Psoas muscle (tissue), 8 donors: ENCODE data around the gene RRP7A. TPM values are rescaled to one million over a fixed set of nuclear protein-coding genes. Genes with fewer than 3 reads are reported as not detected.
"Not testable (repeated sequence)": the region's sequence is repeated elsewhere in the genome, so short reads cannot be mapped to it uniquely, and the experiment has no call there.

Experiments
- ATAC-seq, 4 donors: fragments of 200-7000 bp; cut with Tn5 transposase; one replicate each; pipeline ENCODE4 v1.9.1; 2020; ENCODE audit warnings: moderate library complexity in 3 of 4, mild to moderate bottlenecking in 2 of 4
- DNase-seq, 2 donors: peaks; one replicate each; pipeline ENCODE4 v3.0.0-alpha.2; 2020
- H3K27ac ChIP-seq: fragments of 200-600 bp; one replicate; pipeline ENCODE4 v1.8.0; 2022
- H3K27me3 ChIP-seq, 3 donors: fragments of 200-600 bp in 1 of 3; one replicate each; pipeline versions ENCODE4 v1.6.1 to v1.8.0; 2013 to 2022; ENCODE audit warnings: low read length in 2 of 3, mild to moderate bottlenecking in 2 of 3, moderate library complexity in 1 of 3; ENCODE audit not compliant: insufficient read depth in 3 of 3
- H3K36me3 ChIP-seq, 2 donors: fragments of 200-600 bp in 1 of 2; one replicate each; pipeline versions ENCODE4 v1.6.1 to v1.8.0; 2013 to 2022; ENCODE audit warnings: low read depth in 1 of 2, mild to moderate bottlenecking in 1 of 2, moderate library complexity in 1 of 2; ENCODE audit not compliant: insufficient read depth in 1 of 2
- H3K4me1 ChIP-seq: fragments of 200-600 bp; one replicate; pipeline ENCODE4 v1.8.0; 2022
- H3K4me3 ChIP-seq: fragments of 200-600 bp; one replicate; pipeline ENCODE4 v1.8.0; 2022; ENCODE audit warnings: mild to moderate bottlenecking
- H3K9me3 ChIP-seq: fragments of 200-600 bp; one replicate; pipeline ENCODE4 v1.8.0; 2022
- WGBS, 3 donors: extraction: QIAGEN DNeasy Blood & Tissue Kit; methylation state at CpG; one replicate each; pipeline versions ENCODE4 v1.1.6 to v1.1.7; 2013; 5-methylcytosine and 5-hydroxymethylcytosine counted together
- intact Hi-C, 2 donors: fragments of 100-400 bp; cut with DNase I; formaldehyde crosslinking; loops; one replicate each; pipeline versions ENCODE4 v1.11.0 to v1.14.2; 2022
- polyA plus RNA-seq, 3 donors: library from polyadenylated mRNA; stranded (reverse); fragments of 200-250 nt; gene quantifications; one replicate each; pipeline ENCODE4 v1.2.3, GENCODE V29; 2013
- total RNA-seq, 4 donors: library from RNA; stranded (reverse); fragmentation: NEBNext Ultra II Directional in 2 of 4; extraction: Animal tissue kit (Norgen Biotek cat#: 25700) in 2 of 4; gene quantifications; one replicate each; pipeline versions ENCODE4 v1.2.1 to v1.2.4, GENCODE V29; 2021 to 2023
- TF ChIP-seq, protein P1 (sequence below): fragments of 200-600 bp; IDR thresholded peaks from one replicate; pipeline ENCODE4 v1.8.0; 2022; ENCODE audit warnings: antibody characterized with exemption
- donor health status: healthy with polysubstance abuse.
- donor health status: DM: no; HTN: no; CAD: no; lungs with moderate emphysema.
- donor health status: Bipolar disorder and iron deficiency.
- donor health status: healthy.
- donor health status: DM: yes; HTN: yes; CAD: no.
- donor health status: DM: no; HTN: no; CAD: no.
- donor health status: DM: no; HTN: no; CAD: no.
- donor health status: DM: yes; HTN: yes; CAD: no.

The RRP7A gene
- total and polyA plus RNA-seq, 7 donors: 5.7 to 34.8 (median 32.2) TPM

DNA sequence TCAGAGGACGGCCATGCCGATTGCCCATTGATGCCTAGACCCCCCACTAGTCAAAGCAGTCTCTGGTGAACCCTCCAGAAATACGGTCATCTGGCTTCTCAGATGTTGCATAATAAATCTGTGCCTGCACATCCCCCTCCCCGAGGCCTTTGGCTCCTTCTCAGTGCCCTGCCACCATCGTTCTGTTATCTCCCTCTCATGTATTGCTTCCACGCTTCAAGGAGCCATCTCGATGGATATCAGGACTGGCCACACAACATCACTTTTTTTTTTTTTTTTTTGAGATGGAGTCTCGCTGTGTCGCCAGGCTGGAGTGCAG, 1.6 kb upstream of the RRP7A start:
- ATAC-seq: no peak
- Histone ChIP-seq H3K4me3 (no peak overlapping the region), H3K36me3 (peaks cover 6 to 14% of the 10 kb centered on the region in 2 donors), H3K9me3 (no peaks in the 10 kb centered on the region), H3K27me3 (no peaks in the 10 kb centered on the region), H3K27ac (no peak overlapping the region), H3K4me1 (no peaks in the 10 kb centered on the region)
- TF ChIP-seq, protein P1, sequence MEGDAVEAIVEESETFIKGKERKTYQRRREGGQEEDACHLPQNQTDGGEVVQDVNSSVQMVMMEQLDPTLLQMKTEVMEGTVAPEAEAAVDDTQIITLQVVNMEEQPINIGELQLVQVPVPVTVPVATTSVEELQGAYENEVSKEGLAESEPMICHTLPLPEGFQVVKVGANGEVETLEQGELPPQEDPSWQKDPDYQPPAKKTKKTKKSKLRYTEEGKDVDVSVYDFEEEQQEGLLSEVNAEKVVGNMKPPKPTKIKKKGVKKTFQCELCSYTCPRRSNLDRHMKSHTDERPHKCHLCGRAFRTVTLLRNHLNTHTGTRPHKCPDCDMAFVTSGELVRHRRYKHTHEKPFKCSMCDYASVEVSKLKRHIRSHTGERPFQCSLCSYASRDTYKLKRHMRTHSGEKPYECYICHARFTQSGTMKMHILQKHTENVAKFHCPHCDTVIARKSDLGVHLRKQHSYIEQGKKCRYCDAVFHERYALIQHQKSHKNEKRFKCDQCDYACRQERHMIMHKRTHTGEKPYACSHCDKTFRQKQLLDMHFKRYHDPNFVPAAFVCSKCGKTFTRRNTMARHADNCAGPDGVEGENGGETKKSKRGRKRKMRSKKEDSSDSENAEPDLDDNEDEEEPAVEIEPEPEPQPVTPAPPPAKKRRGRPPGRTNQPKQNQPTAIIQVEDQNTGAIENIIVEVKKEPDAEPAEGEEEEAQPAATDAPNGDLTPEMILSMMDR: no peak
- intact Hi-C loops: no loop called here
- DNase-seq: no peak
- WGBS, 3 donors: 91 to 95% (median 92%) methylated on average over 8 to 9 of the region's 9 CpGs

DNA sequence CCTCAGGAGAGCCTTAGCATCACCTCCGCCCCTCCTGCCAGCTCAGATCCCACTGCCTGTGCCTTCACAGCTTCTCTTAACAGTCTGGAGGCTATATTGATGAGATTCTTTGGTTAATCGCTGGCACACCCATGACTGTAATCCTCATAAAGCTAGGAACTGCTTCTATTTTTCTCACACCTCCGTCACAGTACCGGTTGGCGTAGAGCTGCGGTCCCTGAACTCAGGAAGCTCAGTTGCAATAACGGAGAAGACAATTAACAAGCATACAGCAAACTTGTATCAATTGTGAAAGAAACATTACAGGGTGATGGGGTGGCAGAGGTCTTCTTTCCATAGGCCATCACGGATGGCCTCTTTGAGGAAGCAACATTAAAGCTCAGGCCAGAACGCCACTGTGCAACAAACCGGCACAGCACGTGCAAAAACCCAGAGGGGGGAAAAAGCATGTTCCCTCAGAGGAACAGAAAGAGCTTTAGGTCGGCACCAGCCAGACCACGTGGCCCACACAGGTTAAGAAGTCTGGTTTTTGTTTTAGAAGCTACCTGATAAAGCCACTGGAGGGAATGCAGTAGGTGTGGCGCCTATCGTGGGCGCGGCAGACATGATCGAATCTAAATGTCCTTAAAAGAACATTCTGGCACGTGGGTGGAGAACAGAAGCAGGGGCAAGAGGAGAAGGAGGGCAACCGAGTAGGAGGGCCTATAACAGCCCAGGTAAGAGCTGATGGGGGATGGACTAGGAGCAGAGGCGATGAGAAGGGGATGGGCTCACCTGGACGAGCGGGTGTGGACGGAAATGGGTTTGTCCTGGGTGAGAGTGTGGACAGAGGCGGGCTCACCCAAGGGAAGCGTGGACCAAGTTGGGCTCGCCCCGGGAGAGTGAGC, 715 bp downstream of the RRP7A start:
- Histone ChIP-seq H3K4me3 (peak overlapping the region; percentile 87), H3K36me3 (peaks cover 9 to 29% of the 10 kb centered on the region in 2 donors), H3K27ac (peak overlapping the region; percentile 79)
- intact Hi-C loops, H3K27me3 ChIP-seq, H3K4me1 ChIP-seq, H3K9me3 ChIP-seq, DNase-seq: not testable (repeated sequence)
- 19 to 29% (median 27%) methylated on average over 7 to 19 of the region's 28 CpGs for WGBS, 3 donors
- peak in 1 of 4 donors; percentile 16 for ATAC-seq

DNA sequence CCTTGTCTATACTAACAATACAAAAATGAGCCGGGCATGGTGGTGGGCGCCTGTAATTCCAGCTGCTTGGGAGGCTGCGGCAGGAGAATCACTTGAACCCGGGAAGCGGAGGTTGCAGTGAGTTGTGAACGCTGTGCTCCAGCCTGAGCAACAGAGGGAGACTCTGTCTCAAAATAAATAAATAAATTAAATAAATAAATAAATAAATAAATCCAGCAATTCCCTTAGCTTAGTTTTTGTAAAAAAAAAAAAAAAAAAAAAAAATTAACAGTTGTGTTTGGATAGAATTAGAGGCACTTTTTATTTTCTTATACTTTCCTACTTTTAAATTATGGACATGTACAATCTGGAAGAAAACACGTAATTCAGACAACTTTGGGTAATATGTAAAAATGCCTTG, 2.5 kb downstream of the RRP7A start:
- intact Hi-C loops, H3K4me1 ChIP-seq, H3K4me3 ChIP-seq, DNase-seq, H3K9me3 ChIP-seq, H3K27ac ChIP-seq, H3K27me3 ChIP-seq, ATAC-seq: not testable (repeated sequence)
- 96 to 100% (median 97%) methylated on average over 7 of the region's 7 CpGs for WGBS, 3 donors
- H3K36me3 ChIP-seq: peaks cover 9 to 39% of the 10 kb centered on the region in 2 donors

DNA sequence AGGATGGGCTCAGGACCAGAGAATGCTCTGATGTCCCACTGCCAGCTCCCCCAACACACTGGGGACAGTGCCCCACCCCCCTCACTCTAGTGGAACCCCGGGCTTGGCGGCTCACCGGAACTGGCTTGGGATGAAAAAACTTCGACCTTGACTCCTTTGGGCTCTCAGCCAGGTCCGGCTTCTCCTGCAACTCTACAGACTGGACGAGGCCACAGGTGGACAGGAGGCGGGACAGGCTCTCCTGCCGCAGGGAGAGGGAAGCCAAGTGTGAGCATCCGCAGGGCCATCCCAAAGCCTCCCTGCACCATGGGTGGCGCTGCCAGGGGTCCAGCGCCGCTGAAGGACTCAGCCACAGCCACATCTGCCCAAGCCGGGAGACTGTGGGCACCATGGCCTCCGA, 3.7 kb downstream of the RRP7A start:
- Histone ChIP-seq H3K9me3 (no peaks in the 10 kb centered on the region), H3K27me3 (no peaks in the 10 kb centered on the region), H3K4me1 (no peaks in the 10 kb centered on the region), H3K27ac (no peak overlapping the region), H3K36me3 (peaks cover 9 to 48% of the 10 kb centered on the region in 2 donors), H3K4me3 (no peak overlapping the region)
- ATAC-seq (no peak), DNase-seq (no peak)
- WGBS, 3 donors: 61 to 69% (median 67%) methylated on average over 9 to 14 of the region's 14 CpGs
- TF ChIP-seq, protein P1: no peak
- intact Hi-C loops: no loop called here

DNA sequence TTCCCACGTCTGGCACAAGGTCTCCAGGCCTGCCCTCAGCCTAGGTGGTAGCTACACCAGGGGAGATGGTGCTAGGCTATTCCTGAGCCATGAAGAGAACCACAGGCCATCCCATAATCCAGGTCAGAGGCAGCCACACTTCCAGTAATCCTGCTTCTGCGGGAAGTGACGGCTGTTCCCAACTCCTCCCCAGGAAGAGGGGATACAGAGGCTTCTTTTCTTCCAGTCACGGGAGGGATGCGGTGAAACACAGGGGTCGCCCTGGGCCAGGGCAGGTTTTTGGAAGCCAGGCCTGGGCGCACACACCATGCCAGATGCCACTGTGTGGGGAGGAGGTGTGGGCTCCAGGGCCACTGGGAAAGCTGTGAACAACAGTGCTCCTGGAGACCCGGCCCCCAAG, 4.3 kb downstream of the RRP7A start:
- H3K4me1 ChIP-seq, H3K4me3 ChIP-seq, DNase-seq, H3K27ac ChIP-seq, intact Hi-C loops, ATAC-seq, H3K27me3 ChIP-seq, H3K9me3 ChIP-seq: not testable (repeated sequence)
- H3K36me3 ChIP-seq: peaks cover 9 to 48% of the 10 kb centered on the region in 2 donors
- 79 to 89% (median 89%) methylated on average over 4 to 7 of the region's 8 CpGs for WGBS, 3 donors

DNA sequence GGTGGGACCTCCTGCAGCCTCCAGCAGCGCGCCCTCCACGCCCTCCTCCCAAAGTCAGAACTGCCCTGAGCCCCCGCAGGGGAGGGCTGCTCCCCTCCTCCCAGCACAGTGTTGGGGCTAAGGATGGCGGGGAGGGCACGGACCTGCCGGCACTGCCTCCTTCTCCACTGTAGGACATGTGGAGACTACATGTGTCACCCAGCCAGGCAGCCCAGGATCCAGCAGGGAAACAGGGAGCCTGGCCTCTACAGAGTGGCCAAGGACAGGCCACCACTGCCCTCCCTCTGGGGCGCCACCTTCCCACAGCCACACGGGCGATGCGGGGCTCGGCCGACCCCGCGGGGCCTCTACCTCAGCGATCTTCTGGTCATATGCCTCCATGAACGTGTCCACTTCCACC, 5.3 kb downstream of the RRP7A start:
- DNase-seq, intact Hi-C loops, H3K4me1 ChIP-seq, H3K27me3 ChIP-seq, H3K27ac ChIP-seq, H3K4me3 ChIP-seq, H3K9me3 ChIP-seq, ATAC-seq: not testable (repeated sequence)
- 92 to 96% (median 93%) methylated on average over 4 to 17 of the region's 17 CpGs for WGBS, 3 donors
- peaks cover 9 to 48% of the 10 kb centered on the region in 2 donors for H3K36me3 ChIP-seq
